Gastroesophageal sphincter (tissue), 3 donors: ENCODE data around the gene NDUFC1.

Source experiments
- EP300 ChIP-seq: sonication (generic); formaldehyde crosslinking; IDR thresholded peaks from one replicate; pipeline ENCODE4 v1.6.1; 2017; ENCODE audit warnings: antibody characterized with exemption, mild to moderate bottlenecking
- POLR2A ChIP-seq, 2 donors: fragments of 450-650 bp; IDR thresholded peaks; one replicate each; pipeline ENCODE4 v1.6.1; 2017; ENCODE audit warnings: antibody characterized with exemption in 2 of 2, mild to moderate bottlenecking in 2 of 2, moderate library complexity in 1 of 2
- POLR2AphosphoS5 ChIP-seq: sonication (generic); formaldehyde crosslinking; IDR thresholded peaks from one replicate; pipeline ENCODE4 v1.6.1; 2017; ENCODE audit warnings: antibody characterized with exemption
- TF ChIP-seq, protein P1 (sequence below), 4 experiments: fragments of 200-600 bp in 2 of 4; fragments of 450-650 bp in 2 of 4; sonication (generic) in 1 of 4; IDR thresholded peaks; one replicate each; pipeline ENCODE4 v1.5.1; 2017 to 2019; ENCODE audit warnings: antibody characterized with exemption in 4 of 4, mild to moderate bottlenecking in 2 of 4, moderate library complexity in 2 of 4

DNA sequence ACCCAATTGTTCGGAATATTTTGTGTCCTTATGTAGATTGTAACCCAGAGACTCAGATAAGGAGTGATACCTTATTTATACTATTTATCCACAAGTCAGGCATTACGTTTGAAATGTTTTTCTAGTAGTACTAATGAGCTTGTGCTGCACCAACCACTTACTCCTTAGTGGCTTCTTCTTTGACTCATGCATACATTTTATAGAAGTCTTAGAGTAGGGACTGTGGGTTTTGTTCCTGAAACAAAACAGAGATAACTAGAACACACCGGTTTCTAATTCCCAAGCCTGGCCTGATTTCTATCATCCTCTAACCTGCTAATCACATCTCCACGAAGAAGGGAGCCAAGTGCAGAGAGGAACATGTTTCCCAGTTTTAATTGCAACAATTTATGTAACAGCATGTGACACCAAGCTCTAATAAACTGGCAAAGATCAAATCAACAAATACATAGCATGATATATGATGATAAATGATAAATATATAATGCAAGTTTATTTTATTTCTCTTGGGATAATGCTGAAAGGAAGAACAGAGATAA is 54.5 kb downstream of the NDUFC1 start:
- TF ChIP-seq, protein P1, sequence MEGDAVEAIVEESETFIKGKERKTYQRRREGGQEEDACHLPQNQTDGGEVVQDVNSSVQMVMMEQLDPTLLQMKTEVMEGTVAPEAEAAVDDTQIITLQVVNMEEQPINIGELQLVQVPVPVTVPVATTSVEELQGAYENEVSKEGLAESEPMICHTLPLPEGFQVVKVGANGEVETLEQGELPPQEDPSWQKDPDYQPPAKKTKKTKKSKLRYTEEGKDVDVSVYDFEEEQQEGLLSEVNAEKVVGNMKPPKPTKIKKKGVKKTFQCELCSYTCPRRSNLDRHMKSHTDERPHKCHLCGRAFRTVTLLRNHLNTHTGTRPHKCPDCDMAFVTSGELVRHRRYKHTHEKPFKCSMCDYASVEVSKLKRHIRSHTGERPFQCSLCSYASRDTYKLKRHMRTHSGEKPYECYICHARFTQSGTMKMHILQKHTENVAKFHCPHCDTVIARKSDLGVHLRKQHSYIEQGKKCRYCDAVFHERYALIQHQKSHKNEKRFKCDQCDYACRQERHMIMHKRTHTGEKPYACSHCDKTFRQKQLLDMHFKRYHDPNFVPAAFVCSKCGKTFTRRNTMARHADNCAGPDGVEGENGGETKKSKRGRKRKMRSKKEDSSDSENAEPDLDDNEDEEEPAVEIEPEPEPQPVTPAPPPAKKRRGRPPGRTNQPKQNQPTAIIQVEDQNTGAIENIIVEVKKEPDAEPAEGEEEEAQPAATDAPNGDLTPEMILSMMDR (IDR thresholded peaks at IDR 0.05), result no peak
- TF ChIP-seq POLR2A (IDR thresholded peaks at IDR 0.05) (no peak), POLR2AphosphoS5 (no peak), EP300 (no peak)
